ENCODE data around the gene DNAH8. TPM values are rescaled to one million over a fixed set of nuclear protein-coding genes. Genes with fewer than 3 reads are reported as not detected.
A peak's percentile ranks its signal among the peaks of the same experiment; 100 is the strongest.

The DNAH8 gene
- total RNA-seq, 1 donor from 2014 or later, result 1.1 TPM

- Mint-ChIP-seq H3K36me3 (no peaks in the 10 kb centered on the region), H3K9me3 (no peaks in the 10 kb centered on the region)
- peak overlapping the region; percentile 98 for H3K4me2 ChIP-seq
Observed at GRCh38 chr6:39049575-39050283, 334.6 kb downstream of the DNAH8 start.

GRCh38 chr6:39050453-39051112 lies 335.5 kb downstream of the DNAH8 start:
- Histone ChIP-seq H3K4me2 (no peak overlapping the region), H3K9ac (no peak overlapping the region), H3K4me1 (no peaks in the 10 kb centered on the region), H3K9me3 (ENCODE audit: low read depth) (no peaks in the 10 kb centered on the region), H4K20me1 (ENCODE audit: low read depth) (peaks cover 24% of the 10 kb centered on the region), H3K4me3 (no peak overlapping the region), H2AFZ (replicated peaks) (no peak overlapping the region), H3K36me3 (no peaks in the 10 kb centered on the region), H3K27me3 (peaks cover 50% of the 10 kb centered on the region), H3K27ac (no peak overlapping the region), H3K79me2 (ENCODE audit: low read depth) (no peaks in the 10 kb centered on the region), H3F3A (ENCODE audit: low read depth) (peaks cover 2% of the 10 kb centered on the region)
- no peaks in the 10 kb centered on the region for H3K9me3 Mint-ChIP-seq
- H3K27me3 Mint-ChIP-seq (ENCODE audit: insufficient read depth, low read depth), result peaks cover 47% of the 10 kb centered on the region
- DNase-seq (ENCODE audit: low spot score), result no peak
- H3K36me3 Mint-ChIP-seq, result no peaks in the 10 kb centered on the region
- no peak overlapping the region for H3K27ac Mint-ChIP-seq
- peaks cover 4% of the 10 kb centered on the region for H3K4me1 Mint-ChIP-seq
- TF ChIP-seq EZH2phosphoT487 (IDR thresholded peaks at IDR 0.05), result no peak
- H3K4me3 Mint-ChIP-seq, result no peak overlapping the region

More at GRCh38 chr6:39049575-39050283, 334.6 kb downstream of the DNAH8 start:
- peak; percentile 23 for DNase-seq (ENCODE audit: low spot score)
- H3K27me3 ChIP-seq, result peaks cover 50% of the 10 kb centered on the region
- Mint-ChIP-seq H3K4me1 (peaks cover 4% of the 10 kb centered on the region), H3K4me3 (peak overlapping the region; percentile 72), H3K27me3 (ENCODE audit: insufficient read depth, low read depth) (peaks cover 48% of the 10 kb centered on the region), H3K27ac (no peak overlapping the region)
- no peak overlapping the region for H3K9ac ChIP-seq
- no peaks in the 10 kb centered on the region for H3K36me3 ChIP-seq
- no peak overlapping the region for H3K4me3 ChIP-seq
- H4K20me1 ChIP-seq (ENCODE audit: low read depth), result peaks cover 24% of the 10 kb centered on the region
- no peak overlapping the region for H2AFZ ChIP-seq (replicated peaks)
- no peaks in the 10 kb centered on the region for H3K79me2 ChIP-seq (ENCODE audit: low read depth)
- TF ChIP-seq EZH2 (IDR thresholded peaks at IDR 0.05), result no peak
- TF ChIP-seq CTCF (IDR thresholded peaks at IDR 0.05), result no peak
- TF ChIP-seq EZH2phosphoT487 (IDR thresholded peaks at IDR 0.05), result no peak
- no peaks in the 10 kb centered on the region for H3K9me3 ChIP-seq (ENCODE audit: low read depth)
- H3F3A ChIP-seq (ENCODE audit: low read depth), result peaks cover 2% of the 10 kb centered on the region
- no peak overlapping the region for H3K27ac ChIP-seq
- H3K4me1 ChIP-seq, result no peaks in the 10 kb centered on the region

GRCh38 chr6:39051399-39052122 lies 336.4 kb downstream of the DNAH8 start:
- Histone ChIP-seq H3K9ac (no peak overlapping the region), H3F3A (ENCODE audit: low read depth) (peaks cover 2% of the 10 kb centered on the region), H3K79me2 (ENCODE audit: low read depth) (no peaks in the 10 kb centered on the region), H3K27ac (no peak overlapping the region), H2AFZ (replicated peaks) (no peak overlapping the region), H3K4me1 (no peaks in the 10 kb centered on the region), H3K4me3 (no peak overlapping the region), H3K27me3 (peaks cover 45% of the 10 kb centered on the region), H3K36me3 (no peaks in the 10 kb centered on the region), H4K20me1 (ENCODE audit: low read depth) (peaks cover 24% of the 10 kb centered on the region), H3K9me3 (ENCODE audit: low read depth) (no peaks in the 10 kb centered on the region), H3K4me2 (no peak overlapping the region)
- TF ChIP-seq EZH2 (IDR thresholded peaks at IDR 0.05) (no peak), CTCF (IDR thresholded peaks at IDR 0.05) (no peak), EZH2phosphoT487 (IDR thresholded peaks at IDR 0.05) (no peak)
- peaks cover 4% of the 10 kb centered on the region for H3K4me1 Mint-ChIP-seq
- no peak overlapping the region for H3K27ac Mint-ChIP-seq
- no peak overlapping the region for H3K4me3 Mint-ChIP-seq
- H3K9me3 Mint-ChIP-seq, result no peaks in the 10 kb centered on the region
- no peaks in the 10 kb centered on the region for H3K36me3 Mint-ChIP-seq
- no peak for DNase-seq (ENCODE audit: low spot score)
- H3K27me3 Mint-ChIP-seq (ENCODE audit: insufficient read depth, low read depth), result peaks cover 44% of the 10 kb centered on the region

Data from neural progenitor cell (in vitro differentiated cells).